ENCODE results near the gene AUTS2. TPM values are rescaled to one million over a fixed set of nuclear protein-coding genes. Genes with fewer than 3 reads are reported as not detected.

Gene AUTS2
- total and polyA plus RNA-seq, 11 donors, result 3.4 to 14.0 (median 7.3) TPM

DNA sequence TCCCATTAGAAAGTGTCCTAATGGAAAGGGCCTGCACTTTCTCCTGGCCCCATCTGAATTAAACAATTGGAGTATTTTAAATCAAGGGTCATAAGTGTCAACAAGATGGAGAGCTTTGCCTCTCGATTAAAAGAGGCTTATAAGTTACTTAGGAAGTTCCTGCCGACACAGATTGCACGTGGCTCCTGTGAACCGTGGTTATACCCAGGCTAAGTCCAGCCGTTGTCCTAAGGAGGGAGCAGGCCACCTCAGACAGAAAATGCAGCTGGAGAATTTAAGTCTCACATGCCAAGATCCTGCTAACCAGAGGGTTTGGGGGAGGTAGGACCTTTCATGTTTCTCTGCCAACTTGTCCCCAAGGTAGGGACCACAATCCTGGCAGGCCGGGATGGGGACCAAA lies 907.2 kb downstream of the AUTS2 start:
- TF ChIP-seq POLR2A (IDR thresholded peaks at IDR 0.05), result no peak
- TF ChIP-seq, protein P1, sequence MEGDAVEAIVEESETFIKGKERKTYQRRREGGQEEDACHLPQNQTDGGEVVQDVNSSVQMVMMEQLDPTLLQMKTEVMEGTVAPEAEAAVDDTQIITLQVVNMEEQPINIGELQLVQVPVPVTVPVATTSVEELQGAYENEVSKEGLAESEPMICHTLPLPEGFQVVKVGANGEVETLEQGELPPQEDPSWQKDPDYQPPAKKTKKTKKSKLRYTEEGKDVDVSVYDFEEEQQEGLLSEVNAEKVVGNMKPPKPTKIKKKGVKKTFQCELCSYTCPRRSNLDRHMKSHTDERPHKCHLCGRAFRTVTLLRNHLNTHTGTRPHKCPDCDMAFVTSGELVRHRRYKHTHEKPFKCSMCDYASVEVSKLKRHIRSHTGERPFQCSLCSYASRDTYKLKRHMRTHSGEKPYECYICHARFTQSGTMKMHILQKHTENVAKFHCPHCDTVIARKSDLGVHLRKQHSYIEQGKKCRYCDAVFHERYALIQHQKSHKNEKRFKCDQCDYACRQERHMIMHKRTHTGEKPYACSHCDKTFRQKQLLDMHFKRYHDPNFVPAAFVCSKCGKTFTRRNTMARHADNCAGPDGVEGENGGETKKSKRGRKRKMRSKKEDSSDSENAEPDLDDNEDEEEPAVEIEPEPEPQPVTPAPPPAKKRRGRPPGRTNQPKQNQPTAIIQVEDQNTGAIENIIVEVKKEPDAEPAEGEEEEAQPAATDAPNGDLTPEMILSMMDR (IDR thresholded peaks at IDR 0.05), result no peak
- Histone ChIP-seq H3K27me3 (no peaks in the 10 kb centered on the region), H3K9me3 (no peaks in the 10 kb centered on the region), H3K4me3 (no peak overlapping the region), H3K36me3 (no peaks in the 10 kb centered on the region), H3K27ac (no peak overlapping the region), H3K4me1 (peaks cover 0 to 6% (median 0%) of the 10 kb centered on the region in 12 donors)
- ATAC-seq (no peak), DNase-seq (no peak)
- intact Hi-C loops (cut with DNase I), result no loop called here
- WGBS, 4 donors, result 83 to 91% (median 89%) methylated on average over 6 of the region's 6 CpGs

DNA sequence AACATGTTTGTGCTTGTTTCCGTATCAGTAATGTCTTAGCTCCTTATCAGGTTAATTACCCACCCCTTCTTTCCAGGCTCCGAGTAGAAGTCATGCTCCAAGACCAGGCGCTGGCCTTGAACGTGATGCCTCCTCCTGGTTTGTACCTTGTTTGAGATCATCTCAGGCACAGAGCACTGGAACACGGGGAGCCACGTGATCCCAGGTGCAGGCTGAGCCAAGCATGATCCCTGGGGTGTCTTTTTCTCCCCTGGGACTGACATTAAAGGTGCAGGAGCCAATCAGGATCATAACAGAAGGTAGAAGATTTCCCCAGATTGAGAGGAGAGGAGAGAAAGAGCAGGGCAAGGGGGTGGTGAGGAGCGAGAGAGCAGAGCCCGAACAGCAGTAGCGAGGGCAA lies 907.6 kb downstream of the AUTS2 start:
- no peaks in the 10 kb centered on the region for H3K9me3 ChIP-seq
- no peaks in the 10 kb centered on the region for H3K36me3 ChIP-seq
- no peaks in the 10 kb centered on the region for H3K27me3 ChIP-seq
- no peak overlapping the region for H3K4me3 ChIP-seq
- no peak overlapping the region for H3K27ac ChIP-seq
- H3K4me1 ChIP-seq, result peaks cover 0 to 6% (median 0%) of the 10 kb centered on the region in 12 donors
- intact Hi-C loops (cut with DNase I), result no loop called here
- ATAC-seq (no peak), DNase-seq (no peak)
- TF ChIP-seq, protein P1 (IDR thresholded peaks at IDR 0.05), result no peak
- TF ChIP-seq POLR2A (IDR thresholded peaks at IDR 0.05), result no peak
- 91 to 96% (median 95%) methylated on average over 9 of the region's 9 CpGs for WGBS, 4 donors

DNA sequence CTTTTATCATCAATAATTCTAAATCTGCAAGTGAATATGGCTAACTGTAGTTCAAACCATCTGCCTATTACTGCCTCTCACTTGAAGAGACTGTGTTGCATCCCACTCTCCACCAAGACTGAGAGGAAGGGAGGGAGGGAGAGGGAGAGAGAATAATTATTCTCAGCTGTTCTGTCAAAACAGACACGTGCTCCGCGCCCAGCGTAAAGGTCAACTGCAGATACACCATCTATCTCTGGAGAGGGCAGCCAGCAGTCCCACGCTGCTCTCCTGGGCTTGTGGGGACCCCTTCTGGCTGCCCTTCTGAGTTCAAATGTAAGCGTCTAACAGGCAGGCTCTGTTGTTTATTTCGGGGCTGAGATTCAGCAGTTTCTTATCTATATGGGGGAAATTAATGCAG lies 908.2 kb downstream of the AUTS2 start:
- intact Hi-C loops (cut with DNase I), result no loop called here
- Histone ChIP-seq H3K4me3 (no peak overlapping the region), H3K27me3 (no peaks in the 10 kb centered on the region), H3K4me1 (peaks cover 0 to 6% (median 0%) of the 10 kb centered on the region in 12 donors), H3K36me3 (no peaks in the 10 kb centered on the region), H3K27ac (no peak overlapping the region), H3K9me3 (no peaks in the 10 kb centered on the region)
- TF ChIP-seq POLR2A (IDR thresholded peaks at IDR 0.05), result no peak
- TF ChIP-seq, protein P1 (IDR thresholded peaks at IDR 0.05), result peak in 6 of 12 donors; percentile 8 to 40 (median 13)
- WGBS, 4 donors, result 63 to 72% (median 68%) methylated on average over 7 of the region's 7 CpGs
- peak; percentile 42 to 69 (median 54) for ATAC-seq
- DNase-seq, result peak in 2 of 5 donors; percentile 16 to 66

DNA sequence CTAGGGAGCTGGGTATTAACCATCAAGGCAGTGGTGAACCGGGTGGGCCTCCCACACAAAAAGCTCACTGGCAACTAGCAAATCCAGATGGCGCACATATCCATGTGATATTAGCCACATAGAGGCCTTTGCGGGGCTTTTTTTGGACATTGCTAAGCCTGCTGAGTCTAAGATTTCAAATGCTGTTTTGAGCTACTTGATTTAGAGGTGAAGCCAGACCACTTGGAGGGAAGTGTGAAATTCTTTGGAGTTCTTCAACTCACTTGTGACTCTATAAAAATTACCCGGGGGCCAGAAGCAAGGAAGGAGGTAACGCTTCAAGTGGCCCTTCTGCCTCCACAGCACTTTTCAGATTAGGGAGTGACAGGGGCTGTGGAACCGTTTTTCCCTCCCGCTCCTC lies 913.9 kb downstream of the AUTS2 start:
- no peak overlapping the region for H3K4me3 ChIP-seq
- no peaks in the 10 kb centered on the region for H3K4me1 ChIP-seq
- TF ChIP-seq POLR2A (IDR thresholded peaks at IDR 0.05), result no peak
- TF ChIP-seq, protein P1 (IDR thresholded peaks at IDR 0.05), result no peak
- no peak overlapping the region for H3K27ac ChIP-seq
- DNase-seq, result no peak
- H3K9me3 ChIP-seq, result no peaks in the 10 kb centered on the region
- no peak for ATAC-seq
- no peaks in the 10 kb centered on the region for H3K27me3 ChIP-seq
- no peaks in the 10 kb centered on the region for H3K36me3 ChIP-seq
- intact Hi-C loops (cut with DNase I), result no loop called here
- WGBS, 4 donors, result 89 to 95% (median 91%) methylated on average over 5 to 7 of the region's 7 CpGs
